Embryonic facial prominence (tissue), 1 donor: Measurements from ENCODE around the gene TBCCD1.
"Not testable (repeated sequence)": the region's sequence is repeated elsewhere in the genome, so short reads cannot be mapped to it uniquely, and the experiment has no call there.

Source experiments
- DNase-seq: peaks from one replicate; pipeline ENCODE4 v3.0.0-alpha.2; 2016; ENCODE audit errors: extremely low spot score

The TBCCD1 gene

GRCh38 chr3:186552408-186553031, 14.6 kb downstream of the TBCCD1 start:
- no peak for DNase-seq

GRCh38 chr3:186551387-186551786, 15.8 kb downstream of the TBCCD1 start:
- DNase-seq: no peak

GRCh38 chr3:186549497-186549896, 17.6 kb downstream of the TBCCD1 start:
- no peak for DNase-seq

- DNase-seq: no peak
Measured at GRCh38 chr3:186544281-186544680, 22.9 kb downstream of the TBCCD1 start, which contains the start of gene CRYGS. CRYGS (minus strand) TSS chr3:186544380; CDS start chr3:186544326, 54 bp downstream.

- DNase-seq: no peak
Measured at GRCh38 chr3:186540835-186541226, 26.3 kb downstream of the TBCCD1 start.

- peak; percentile 49 for DNase-seq
Measured at GRCh38 chr3:186540221-186540834, 26.8 kb downstream of the TBCCD1 start.

- no peak for DNase-seq
Measured at GRCh38 chr3:186538779-186539178, 28.4 kb downstream of the TBCCD1 start.

- no peak for DNase-seq
Measured at GRCh38 chr3:186536883-186537844, 30.0 kb downstream of the TBCCD1 start.

GRCh38 chr3:186534113-186534669, 32.9 kb downstream of the TBCCD1 start:
- no peak for DNase-seq

- DNase-seq: no peak
Measured at GRCh38 chr3:186532598-186533072, 34.5 kb downstream of the TBCCD1 start.

- not testable (repeated sequence) for DNase-seq
Measured at GRCh38 chr3:186531694-186532093, 35.4 kb downstream of the TBCCD1 start.

- no peak for DNase-seq
Measured at GRCh38 chr3:186530415-186530814, 36.7 kb downstream of the TBCCD1 start.

GRCh38 chr3:186529201-186529999, 37.7 kb downstream of the TBCCD1 start:
- no peak for DNase-seq

GRCh38 chr3:186526256-186526606, 40.9 kb downstream of the TBCCD1 start:
- no peak for DNase-seq

GRCh38 chr3:186525369-186526255, 41.5 kb downstream of the TBCCD1 start:
- DNase-seq: no peak

- DNase-seq: no peak
Measured at GRCh38 chr3:186524616-186525015, 42.5 kb downstream of the TBCCD1 start.

GRCh38 chr3:186523434-186523833, 43.7 kb downstream of the TBCCD1 start:
- DNase-seq: no peak

- no peak for DNase-seq
Measured at GRCh38 chr3:186523022-186523421, 44.1 kb downstream of the TBCCD1 start.

- no peak for DNase-seq
Measured at GRCh38 chr3:186520957-186521842, 45.9 kb downstream of the TBCCD1 start.
